GM19452 (cell line): ENCODE data around the gene SKI.
"Not testable (repeated sequence)": the region's sequence is repeated elsewhere in the genome, so short reads cannot be mapped to it uniquely, and the experiment has no call there.

ENCODE experiments used
- ATAC-seq: cut with Tn5 transposase; IDR thresholded peaks from one replicate; pipeline ENCODE4 v1.9.1; 2021; ENCODE audit not compliant: unreplicated experiment

SKI gene

GRCh38 chr1:2318314-2319278 lies 90.5 kb downstream of the SKI start:
- ATAC-seq: no peak

- ATAC-seq: no peak
These were observed 91.2 kb downstream of the SKI start for GRCh38 chr1:2319291-2319690.

- ATAC-seq: no peak
These were observed 91.9 kb downstream of the SKI start for GRCh38 chr1:2320006-2320405.

- no peak for ATAC-seq
These were observed 92.9 kb downstream of the SKI start for GRCh38 chr1:2320760-2321667.

- no peak for ATAC-seq
These were observed 94.0 kb downstream of the SKI start for GRCh38 chr1:2322065-2322571.

GRCh38 chr1:2322581-2323211 lies 94.6 kb downstream of the SKI start:
- ATAC-seq: no peak

GRCh38 chr1:2323451-2323974 lies 95.4 kb downstream of the SKI start:
- no peak for ATAC-seq

- no peak for ATAC-seq
These were observed 96.6 kb downstream of the SKI start for GRCh38 chr1:2324553-2325366.

GRCh38 chr1:2326524-2326923 lies 98.4 kb downstream of the SKI start:
- no peak for ATAC-seq

- ATAC-seq: not testable (repeated sequence)
These were observed 99.0 kb downstream of the SKI start for GRCh38 chr1:2327162-2327561.

GRCh38 chr1:2327841-2328240 lies 99.7 kb downstream of the SKI start:
- ATAC-seq: no peak

- no peak for ATAC-seq
These were observed 100.7 kb downstream of the SKI start for GRCh38 chr1:2328676-2329455.

GRCh38 chr1:2330035-2330434 lies 101.9 kb downstream of the SKI start:
- no peak for ATAC-seq

- no peak for ATAC-seq
These were observed 102.5 kb downstream of the SKI start for GRCh38 chr1:2330519-2331199.

GRCh38 chr1:2331200-2331544 lies 103.1 kb downstream of the SKI start:
- ATAC-seq: no peak

GRCh38 chr1:2331580-2331979 lies 103.5 kb downstream of the SKI start:
- ATAC-seq: not testable (repeated sequence)

- no peak for ATAC-seq
These were observed 106.2 kb downstream of the SKI start for GRCh38 chr1:2334366-2334765.

GRCh38 chr1:2334883-2335534 lies 106.9 kb downstream of the SKI start:
- ATAC-seq: no peak
